Right ventricle myocardium superior (tissue), 1 donor: ENCODE measurements around the gene SPHK2. TPM values are rescaled to one million over a fixed set of nuclear protein-coding genes. Genes with fewer than 3 reads are reported as not detected.
"Not testable (repeated sequence)": the region's sequence is repeated elsewhere in the genome, so short reads cannot be mapped to it uniquely, and the experiment has no call there.

Experiments
- ATAC-seq: fragments of 200-7000 bp; cut with Tn5 transposase; one replicate; pipeline ENCODE4 v1.9.1; 2020; ENCODE audit warnings: mild to moderate bottlenecking; ENCODE audit not compliant: poor library complexity
- DNase-seq: peaks from one replicate; pipeline ENCODE4 v3.0.0-alpha.2; 2020
- intact Hi-C: fragments of 100-400 bp; cut with DNase I; formaldehyde crosslinking; loops from one replicate; pipeline ENCODE4 v1.11.2; 2022
- long read RNA-seq: library from polyadenylated mRNA; unstranded; transcript quantifications from one replicate; pipeline ENCODE4 v2.0.0, GENCODE V29; 2021
- total RNA-seq: library from RNA; stranded (reverse); fragmentation: NEBNext Ultra II Directional; extraction: Animal tissue kit (Norgen Biotek cat#: 25700); gene quantifications from one replicate; pipeline ENCODE4 v1.2.1, GENCODE V29; 2021
- donor health status: DM: no; HTN: yes; CAD: no; lungs with severe emphysema.

SPHK2 gene
- 7.6 TPM for total RNA-seq
- long read RNA-seq, transcript SPHK2-201 (7 exons, 2,963 nt), result major isoform, 6 of 18 reads
- long read RNA-seq, partial matches to known transcripts, result 8 of 18 reads
- long read RNA-seq, other reads (novel, unspliced or antisense), result 2 of 18 reads

DNA sequence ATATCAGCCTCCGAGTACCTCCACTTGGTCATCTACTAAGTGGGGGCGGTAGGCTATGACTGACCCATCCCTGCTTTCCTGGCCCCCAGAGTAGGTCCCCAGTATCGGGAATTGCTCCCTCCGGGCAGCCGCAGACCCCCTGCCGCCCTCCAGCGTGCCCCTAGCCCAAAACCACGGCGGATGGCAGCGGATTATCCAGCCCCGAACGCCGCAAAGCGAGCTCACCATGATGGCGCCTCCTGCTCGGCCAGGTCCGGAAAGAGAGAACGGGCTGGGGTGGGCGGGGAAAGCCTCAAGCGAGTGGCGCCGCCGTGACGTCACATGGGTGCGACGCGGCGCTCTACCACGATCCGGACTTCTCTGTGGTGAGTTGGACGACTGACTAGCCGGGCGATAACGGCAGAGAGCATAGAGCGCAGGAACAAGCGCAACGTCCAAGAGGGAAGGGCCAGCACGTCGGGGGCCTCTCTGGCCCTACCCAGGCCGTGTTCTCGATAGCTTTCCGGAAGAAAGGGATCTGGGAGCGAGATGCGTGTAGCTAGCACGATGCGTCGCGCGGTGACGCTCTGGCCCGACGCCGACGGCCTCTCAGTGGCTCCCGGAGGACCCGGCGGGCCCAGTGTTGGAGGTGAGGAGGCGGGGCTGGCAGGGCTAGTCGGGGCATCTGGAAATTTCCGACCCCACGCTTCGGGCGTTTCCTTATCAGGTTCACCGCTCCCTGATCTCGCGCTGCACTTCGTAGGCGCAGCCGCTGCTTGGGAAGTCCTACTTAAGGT, at the start of gene SPHK2, which contains the start of gene RPL18:
Gene SPHK2 (plus strand): TSS at position 591 of the 776 bp plus-strand sequence. CDS start 1,009 bp downstream, outside the sequence.
Gene RPL18 (minus strand): TSS at position 263 of the 776 bp plus-strand sequence. CDS start 35 bp downstream, at position 228.
- intact Hi-C loops, result no loop called here
- DNase-seq, result peak; percentile 98
- ATAC-seq, result peak; percentile 91

DNA sequence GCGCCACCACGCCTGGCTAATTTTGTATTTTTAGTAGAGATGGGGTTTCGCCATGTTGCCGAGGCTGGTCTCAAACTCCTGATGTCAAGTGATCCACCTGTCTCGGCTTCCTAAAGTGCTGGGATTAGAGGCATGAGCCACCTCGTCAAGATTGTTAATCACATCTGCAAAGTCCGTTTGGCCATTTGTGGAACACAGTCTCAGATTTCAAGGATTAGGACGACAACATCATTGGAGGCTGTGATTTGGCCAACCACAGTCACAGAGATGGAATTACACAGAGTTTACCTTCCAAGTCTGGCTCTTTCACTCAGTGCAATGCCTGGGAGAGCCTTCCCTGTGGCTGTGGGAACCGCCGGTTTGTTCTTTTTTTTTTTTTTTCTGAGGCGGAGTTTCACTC, 49.5 kb upstream of the SPHK2 start:
- ATAC-seq (no peak), DNase-seq (no peak)
- intact Hi-C loops, result no loop called here

DNA sequence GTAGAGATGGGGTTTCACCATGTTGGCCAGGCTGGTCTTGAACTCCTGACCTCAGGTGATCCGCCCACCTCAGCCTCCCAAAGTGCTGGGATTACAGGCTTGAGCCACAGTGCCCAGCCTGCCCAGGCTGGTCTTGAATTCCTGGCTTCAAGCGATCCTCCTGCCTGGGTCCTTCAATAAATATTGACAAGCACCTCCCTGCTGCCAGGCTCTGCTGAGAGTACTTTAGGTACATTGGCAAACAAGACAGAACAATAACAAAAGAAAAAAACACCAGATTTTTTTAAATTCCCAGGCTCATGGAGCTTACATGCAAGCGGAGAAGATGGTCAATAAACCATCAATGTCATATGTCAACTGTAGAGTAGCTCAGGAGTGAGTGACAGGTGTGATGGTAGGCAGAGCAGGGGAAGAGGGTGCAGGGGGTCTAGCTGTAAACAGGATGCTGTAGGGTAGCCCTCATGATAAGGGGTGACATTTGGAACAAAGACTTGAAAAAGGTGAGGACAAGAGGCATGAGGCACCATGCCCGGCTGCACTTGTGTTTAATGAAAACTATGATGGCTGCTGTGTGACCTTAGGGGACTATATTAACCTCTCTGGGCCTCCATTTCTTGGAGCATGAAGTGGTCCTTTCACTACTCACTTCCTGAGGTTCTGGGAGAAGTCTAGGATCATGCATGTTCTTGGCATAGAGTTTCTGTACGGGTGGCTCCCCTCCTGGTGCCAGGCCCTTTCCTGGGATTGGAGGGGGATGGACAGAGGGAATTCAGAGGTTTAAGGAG, 47.7 kb upstream of the SPHK2 start:
- ATAC-seq (no peak), DNase-seq (no peak)
- intact Hi-C loops, result no loop called here

DNA sequence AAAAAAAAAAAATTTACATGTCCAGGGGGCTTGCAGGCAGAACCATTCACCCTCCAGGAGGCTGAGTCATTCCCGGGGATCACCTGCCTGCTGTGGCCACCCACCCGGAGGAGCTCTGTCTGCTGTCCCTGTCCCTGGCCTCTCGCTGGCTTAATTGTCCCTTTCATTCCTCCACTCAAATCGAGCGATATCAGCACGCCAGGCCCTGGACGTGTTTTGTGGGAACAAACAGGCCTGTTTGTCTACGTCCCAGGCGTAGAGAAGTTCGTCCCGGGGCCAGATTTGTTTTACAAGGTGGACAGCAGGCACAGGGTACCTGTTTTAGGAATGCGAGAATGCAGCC, 46.2 kb upstream of the SPHK2 start:
- intact Hi-C loops, result no loop called here
- DNase-seq (peak; percentile 47), ATAC-seq (peak; percentile 45)

- intact Hi-C loops, result no loop called here
- ATAC-seq, result no peak
- DNase-seq, result no peak
Observed at GRCh38 chr19:48575931-48576622, 43.2 kb upstream of the SPHK2 start.

DNA sequence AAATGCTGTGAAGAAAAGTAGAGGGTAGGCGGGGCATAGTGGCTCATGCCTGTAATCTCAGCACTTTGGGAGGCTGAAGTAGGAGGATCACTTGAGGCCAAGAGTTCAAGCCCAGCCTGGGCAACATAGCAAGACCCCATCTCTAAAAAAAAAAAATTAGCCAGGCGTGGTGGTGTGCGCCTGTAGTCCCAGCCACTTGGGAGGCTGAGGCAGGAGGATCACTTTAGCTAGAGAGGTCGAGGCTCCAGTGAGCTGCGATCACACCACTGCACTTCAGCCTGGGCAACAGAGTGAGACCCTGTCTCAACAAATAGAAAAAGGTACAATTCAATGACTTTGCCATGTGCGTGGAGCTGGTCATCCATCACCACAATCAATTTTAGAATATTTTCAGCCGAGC, 41.4 kb upstream of the SPHK2 start:
- not testable (repeated sequence) for DNase-seq, ATAC-seq

DNA sequence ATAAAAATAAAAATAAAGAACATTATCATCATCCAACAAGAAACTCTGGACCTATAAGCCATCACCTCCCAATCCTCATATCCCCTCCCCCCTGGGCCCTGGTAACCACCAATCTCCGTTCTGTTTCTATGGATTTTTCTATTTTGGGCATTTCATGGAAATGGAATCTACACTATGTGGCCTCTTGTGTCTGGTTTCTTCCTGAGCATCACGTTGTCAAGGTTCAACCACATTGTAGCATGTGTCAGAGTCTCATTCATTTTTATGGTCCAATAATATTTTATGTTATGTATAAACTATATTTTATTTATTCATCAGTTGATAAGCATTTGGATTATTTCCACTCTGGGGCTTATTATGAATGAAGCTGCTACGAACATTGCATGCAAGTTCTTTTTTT, 40.4 kb upstream of the SPHK2 start:
- no peak for ATAC-seq
- intact Hi-C loops, result no loop called here
- DNase-seq, result no peak

More for the DNA sequence above, 41.4 kb upstream of the SPHK2 start:
- intact Hi-C loops, result not testable (repeated sequence)

GRCh38 chr19:48582168-48582567, 37.1 kb upstream of the SPHK2 start:
- ATAC-seq, result no peak
- intact Hi-C loops, result loop anchor here (5.0 kb wide), 1 partner anchor 75 kb away; no protein-coding TSS in a partner anchor
- DNase-seq, result no peak

DNA sequence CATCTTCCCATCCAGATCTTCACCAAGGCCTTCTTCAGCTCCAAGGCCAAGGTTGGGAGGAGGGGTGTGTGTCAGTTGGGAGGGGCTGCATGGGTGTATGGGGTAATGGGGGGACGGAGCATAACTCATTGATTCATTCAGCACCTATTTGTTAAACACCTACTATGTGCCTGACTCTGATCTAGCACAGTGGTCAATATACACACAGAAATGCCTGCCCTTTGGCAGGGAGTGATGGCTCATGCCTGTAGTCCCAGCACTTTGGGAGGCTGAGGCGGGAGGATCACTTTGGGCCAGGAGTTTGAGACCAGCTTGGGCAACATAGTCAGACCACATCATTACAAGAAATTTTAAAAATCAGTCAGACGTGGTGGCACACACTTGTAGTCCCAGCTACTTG, 31.9 kb upstream of the SPHK2 start:
- ATAC-seq (no peak), DNase-seq (no peak)

DNA sequence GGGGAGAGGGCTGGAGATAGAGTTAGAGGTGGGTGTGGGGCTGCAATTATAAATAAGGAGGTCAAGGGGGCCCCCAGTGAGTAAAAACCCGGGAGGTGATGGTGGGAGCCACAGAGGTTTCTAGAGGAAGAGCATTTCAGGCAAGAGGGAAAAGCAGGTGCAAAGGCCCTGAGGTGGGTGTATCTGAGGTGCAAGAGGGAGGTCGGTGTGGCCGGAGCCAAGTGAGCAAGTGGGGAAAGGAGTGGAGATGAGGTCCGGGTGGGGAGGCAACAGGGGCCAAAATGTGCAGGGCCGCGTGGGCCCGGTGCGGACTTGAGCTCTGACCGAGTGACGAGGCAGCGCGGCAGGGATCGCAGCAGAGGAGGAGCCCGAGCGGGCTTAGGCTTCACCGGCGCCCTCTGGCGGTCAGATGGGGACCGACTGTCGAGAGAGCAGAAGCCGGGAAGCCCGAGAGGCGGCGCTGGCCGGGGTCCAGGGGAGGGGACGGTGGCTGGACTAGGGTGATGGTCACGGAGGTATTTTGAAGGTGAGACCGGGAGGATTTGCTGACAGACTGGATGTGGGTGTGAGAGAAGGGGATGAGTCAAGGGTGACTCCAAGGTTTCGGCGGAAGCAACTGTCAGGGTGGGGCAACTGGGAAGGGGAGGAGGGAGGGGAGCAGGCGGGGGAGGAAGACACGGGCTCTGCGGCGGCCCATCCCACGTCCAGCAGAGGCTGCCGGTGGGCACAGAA, 30.5 kb upstream of the SPHK2 start:
- peak; percentile 92 for ATAC-seq
- intact Hi-C loops, result loop anchor here (5.0 kb wide), 1 partner anchor 97 kb away; no protein-coding TSS in a partner anchor
- DNase-seq, result peak; percentile 97

More for the DNA sequence above, 31.9 kb upstream of the SPHK2 start:
- intact Hi-C loops, result loop anchor here (5.0 kb wide), 1 partner anchor 95 kb away; no protein-coding TSS in a partner anchor

DNA sequence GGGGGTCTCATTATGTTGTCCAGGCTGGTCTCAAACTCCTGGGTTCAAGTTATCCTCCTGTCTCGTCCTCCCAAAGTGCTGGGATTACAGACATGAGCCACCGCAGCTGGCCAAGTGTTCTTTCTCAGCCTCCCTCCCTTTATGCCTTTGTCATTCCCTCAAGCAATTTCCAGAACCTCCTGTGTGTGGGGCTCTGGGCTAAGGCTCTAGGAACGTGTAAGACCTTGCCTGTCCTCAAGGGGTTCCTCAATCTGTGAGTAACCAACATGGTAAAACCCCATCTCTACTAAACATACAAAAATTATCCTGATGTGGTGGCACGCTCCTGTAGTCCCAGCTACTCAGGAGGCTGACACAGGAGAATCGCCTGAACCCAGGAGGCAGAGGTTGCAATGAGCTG, 28.3 kb upstream of the SPHK2 start:
- no peak for ATAC-seq
- intact Hi-C loops, result no loop called here

DNA sequence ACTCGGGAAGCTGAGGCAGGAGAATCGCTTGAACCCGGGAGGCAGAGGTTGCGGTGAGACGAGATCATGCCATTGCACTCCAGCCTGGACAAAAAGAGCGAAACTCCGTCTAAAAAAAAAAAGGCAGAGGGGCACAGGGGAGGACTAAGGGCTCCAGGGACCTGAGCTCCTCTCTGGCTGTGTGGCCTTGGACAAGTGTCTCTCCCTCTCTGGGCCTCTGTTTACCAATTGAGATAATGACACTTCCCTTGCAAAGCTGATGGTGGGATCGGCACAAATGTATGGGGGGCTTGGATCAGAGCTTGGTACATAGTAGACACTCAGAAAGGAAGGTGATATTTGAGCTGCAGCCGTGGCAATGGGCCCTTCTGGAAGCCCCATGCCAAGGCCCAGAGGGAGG, 24.1 kb upstream of the SPHK2 start:
- intact Hi-C loops, result no loop called here
- DNase-seq (no peak), ATAC-seq (no peak)

More for the DNA sequence above, 28.3 kb upstream of the SPHK2 start:
- DNase-seq, result no peak

- no peak for ATAC-seq
- DNase-seq, result no peak
- intact Hi-C loops, result no loop called here
Observed at GRCh38 chr19:48595833-48596232, 23.5 kb upstream of the SPHK2 start.

DNA sequence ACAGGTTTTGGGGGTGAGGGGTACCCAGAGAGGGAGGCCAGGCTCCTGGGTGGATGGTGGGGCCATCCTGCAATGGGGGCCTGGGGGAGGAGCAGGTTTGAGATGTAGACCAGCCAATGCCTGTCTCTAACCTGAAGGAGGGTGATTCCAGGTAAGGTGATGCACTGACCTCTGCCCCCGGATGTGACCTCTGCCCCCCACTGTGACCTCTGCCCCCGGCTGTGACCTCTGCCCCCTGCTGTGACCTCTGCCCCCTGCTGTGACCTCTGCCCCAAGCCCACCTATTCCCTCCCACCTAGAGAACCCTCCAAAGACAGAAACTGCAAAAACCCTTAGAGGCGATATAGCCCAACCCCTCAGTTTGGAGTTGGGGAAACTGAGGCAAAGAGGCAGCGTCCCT, 23.1 kb upstream of the SPHK2 start:
- ATAC-seq, result no peak

DNA sequence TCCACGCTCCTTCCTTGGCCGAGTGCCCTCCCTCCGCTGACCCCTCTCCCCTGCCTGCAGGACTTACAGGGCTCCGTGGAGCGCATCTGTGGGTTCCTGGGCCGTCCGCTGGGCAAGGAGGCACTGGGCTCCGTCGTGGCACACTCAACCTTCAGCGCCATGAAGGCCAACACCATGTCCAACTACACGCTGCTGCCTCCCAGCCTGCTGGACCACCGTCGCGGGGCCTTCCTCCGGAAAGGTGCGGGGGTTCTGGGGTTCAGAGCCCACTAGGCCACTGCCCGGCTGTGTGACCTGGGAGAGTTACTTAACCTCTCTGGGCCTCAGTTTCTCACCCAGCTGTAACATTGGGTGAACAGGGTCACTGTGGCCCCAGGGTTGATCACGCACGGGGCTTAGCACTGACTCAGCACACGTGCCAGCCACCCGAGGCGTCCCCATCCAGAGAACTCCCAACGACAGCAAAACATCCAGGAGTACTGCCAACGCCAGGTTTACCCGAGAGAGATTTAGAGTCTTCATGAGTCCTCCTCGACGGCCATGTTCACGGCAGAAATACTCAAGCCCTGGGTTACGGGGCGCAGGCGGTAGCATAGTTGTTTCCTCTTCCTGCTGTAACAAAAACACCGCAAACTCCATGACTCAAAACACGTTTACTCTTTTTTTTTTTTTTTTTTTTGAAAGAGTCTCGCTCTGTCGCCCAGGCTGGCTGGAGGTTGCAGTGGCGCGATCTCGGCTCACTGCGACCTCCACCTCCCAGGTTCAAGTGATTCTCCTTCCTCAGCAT, 22.4 kb upstream of the SPHK2 start:
- intact Hi-C loops, result no loop called here
- DNase-seq, result no peak
- ATAC-seq, result no peak

More for the DNA sequence above, 23.1 kb upstream of the SPHK2 start:
- no peak for DNase-seq
- intact Hi-C loops, result no loop called here

DNA sequence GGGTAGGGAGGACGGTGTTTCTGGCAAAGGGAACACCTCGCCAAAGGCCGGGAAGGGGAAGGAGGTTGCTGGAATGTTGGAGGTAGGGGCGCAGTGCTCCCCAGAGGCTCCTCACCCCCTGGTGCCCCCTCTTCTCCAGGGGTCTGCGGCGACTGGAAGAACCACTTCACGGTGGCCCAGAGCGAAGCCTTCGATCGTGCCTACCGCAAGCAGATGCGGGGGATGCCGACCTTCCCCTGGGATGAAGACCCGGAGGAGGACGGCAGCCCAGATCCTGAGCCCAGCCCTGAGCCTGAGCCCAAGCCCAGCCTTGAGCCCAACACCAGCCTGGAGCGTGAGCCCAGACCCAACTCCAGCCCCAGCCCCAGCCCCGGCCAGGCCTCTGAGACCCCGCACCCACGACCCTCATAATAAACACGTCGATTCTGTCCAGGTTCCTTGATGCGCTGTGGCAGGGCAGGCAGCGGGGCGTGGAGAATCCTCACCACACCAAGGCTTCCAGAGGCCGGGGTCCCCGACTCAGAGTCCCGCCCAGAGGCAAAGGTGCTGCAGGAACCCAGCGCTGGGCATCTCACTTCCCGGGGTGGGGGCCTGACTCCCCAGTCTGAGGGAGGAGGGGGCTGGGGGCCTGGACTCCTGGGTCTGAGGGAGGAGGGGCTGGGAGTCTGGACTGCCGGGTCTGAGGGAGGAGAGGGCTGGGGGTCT, 20.2 kb upstream of the SPHK2 start:
- intact Hi-C loops, result no loop called here
- no peak for ATAC-seq
- no peak for DNase-seq
